HepG2 (cell line): ENCODE results near the gene GYPC. TPM values are rescaled to one million over a fixed set of nuclear protein-coding genes. Genes with fewer than 3 reads are reported as not detected.

ENCODE experiments used
- ATAC-seq: fragments of 200-7000 bp; cut with Tn5 transposase; 3 replicates; pipeline ENCODE4 v1.9.1; 2020; ENCODE audit warnings: mild to moderate bottlenecking, moderate library complexity
- BruUV-seq: library from RNA; stranded (reverse); fragments of 400-500 nt; replicated peaks from 2 replicates; lab custom pipeline; 2021; lab: Mats Ljungman, UMichigan
- CTCF ChIA-PET: fragments of 300-600 bp; formaldehyde crosslinking; extraction: SDS; loops from one replicate; lab custom pipeline; 2021; ENCODE audit warnings: low total read pairs, inconsistent platforms, low intra/inter-chr PET ratio; lab: Yijun Ruan, JAX
- POLR2A ChIA-PET: fragments of 350-600 bp; sonication (Branson Sonifier 250); formaldehyde crosslinking; loops from one replicate; lab custom pipeline; 2020; ENCODE audit warnings: antibody characterized with exemption, inconsistent platforms; lab: Yijun Ruan, JAX
- DNase-seq: peaks from one replicate; pipeline ENCODE4 v3.0.0-alpha.2; 2015; ENCODE audit warnings: low spot score
- FAIRE-seq: peaks from 3 replicates; lab custom pipeline; 2011; peaks lifted over from hg19 to GRCh38; lab: Jason Lieb, UNC
- H2AFZ ChIP-seq: one replicate; pipeline ENCODE4 v1.6.1; 2011; ENCODE audit warnings: low read length, inconsistent platforms
- H3K27ac ChIP-seq: fragments of 300-600 bp; 3 replicates; pipeline ENCODE4 v1.8.0; 2011; ENCODE audit warnings: mixed run types, mild to moderate bottlenecking, mixed read lengths, low read length, inconsistent platforms; ENCODE audit not compliant: insufficient read depth; ENCODE audit errors: extremely low read length
- H3K27me3 ChIP-seq, 2 experiments: fragments of 200-600 bp in 1 of 2; 2 replicates in 1 of 2; 3 replicates in 1 of 2; pipeline versions ENCODE4 v1.6.0 to v1.8.0; 2011; ENCODE audit warnings: low read length in 2 of 2, mild to moderate bottlenecking in 2 of 2, moderate library complexity in 2 of 2, inconsistent platforms in 1 of 2; ENCODE audit not compliant: insufficient read depth in 2 of 2, control insufficient read depth in 1 of 2
- H3K36me3 ChIP-seq, 2 experiments: fragments of 200-600 bp in 1 of 2; replicated peaks in 1 of 2; 2 replicates in 1 of 2; 3 replicates in 1 of 2; pipeline versions ENCODE4 v1.5.1 to v1.8.0; 2011; ENCODE audit warnings: low read length in 2 of 2, inconsistent platforms in 1 of 2; ENCODE audit not compliant: insufficient read depth in 2 of 2, control insufficient read depth in 1 of 2
- H3K4me1 ChIP-seq: 2 replicates; pipeline ENCODE4 v1.5.1; 2012; ENCODE audit warnings: low read length, inconsistent platforms; ENCODE audit not compliant: insufficient read depth
- H3K4me2 ChIP-seq: 2 replicates; pipeline ENCODE4 v1.6.0; 2011; ENCODE audit warnings: low read depth, low read length, inconsistent platforms
- H3K4me3 ChIP-seq, 3 experiments: fragments of 200-600 bp in 1 of 3; sonication (generic), shearing (Covaris generic) in 1 of 3; replicated peaks in 1 of 3; 2 replicates each; pipeline ENCODE4 v1.5.1; 2011 to 2016; ENCODE audit warnings: low read length in 3 of 3, inconsistent platforms in 2 of 3, low read depth in 2 of 3, mild to moderate bottlenecking in 2 of 3, control low read depth in 1 of 3, mixed read lengths in 1 of 3; ENCODE audit not compliant: insufficient read depth in 1 of 3
- H3K79me2 ChIP-seq: one replicate; pipeline ENCODE4 v1.6.1; 2011; ENCODE audit warnings: low read length, inconsistent platforms; ENCODE audit not compliant: insufficient read depth
- H3K9ac ChIP-seq: 2 replicates; pipeline ENCODE4 v1.6.0; 2011; ENCODE audit warnings: mild to moderate bottlenecking, low read depth, low read length, inconsistent platforms; ENCODE audit not compliant: insufficient read depth
- H3K9me3 ChIP-seq: 2 replicates; pipeline ENCODE4 v1.5.1; 2012; ENCODE audit warnings: mild to moderate bottlenecking, low read length
- H4K20me1 ChIP-seq: 2 replicates; pipeline ENCODE4 v1.6.0; 2011; ENCODE audit warnings: inconsistent platforms, mild to moderate bottlenecking, low read length, moderate library complexity; ENCODE audit not compliant: insufficient read depth
- ERF ChIP-seq: IDR thresholded peaks from 2 replicates; pipeline ENCODE4 v1.6.1; 2018; ENCODE audit warnings: missing biosample characterization, missing genetic modification reagents
- KAT2B ChIP-seq: fragments of 150-350 bp; IDR thresholded peaks from 2 replicates; pipeline ENCODE4 v1.6.1; 2014; ENCODE audit warnings: low read depth, low read length, borderline replicate concordance
- KLF6 ChIP-seq: IDR thresholded peaks from 2 replicates; pipeline ENCODE4 v1.8.0; 2016; ENCODE audit warnings: missing biosample characterization, missing genetic modification reagents
- MEF2D ChIP-seq: sonication (generic); formaldehyde crosslinking; IDR thresholded peaks from 2 replicates; pipeline ENCODE4 v1.5.1; 2020; ENCODE audit warnings: mild to moderate bottlenecking, missing genetic modification reagents
- TSC22D2 ChIP-seq: sonication (generic); formaldehyde crosslinking; IDR thresholded peaks from 2 replicates; pipeline ENCODE4 v1.5.1; 2020; ENCODE audit warnings: missing genetic modification reagents, mild to moderate bottlenecking, borderline replicate concordance
- ZNF280D ChIP-seq: sonication (generic); formaldehyde crosslinking; IDR thresholded peaks from 2 replicates; pipeline ENCODE4 v1.5.1; 2020; ENCODE audit warnings: mild to moderate bottlenecking, missing genetic modification reagents
- ZNF354B ChIP-seq: sonication (generic); formaldehyde crosslinking; IDR thresholded peaks from 2 replicates; pipeline ENCODE4 v1.8.0; 2022; ENCODE audit warnings: mild to moderate bottlenecking, missing genetic modification reagents
- ZNF407 ChIP-seq: sonication (generic); formaldehyde crosslinking; IDR thresholded peaks from one replicate; pipeline ENCODE4 v1.5.1; 2020; ENCODE audit warnings: mild to moderate bottlenecking, missing genetic modification reagents; ENCODE audit errors: not compliant biosample characterization
- ZNF547 ChIP-seq: sonication (generic); formaldehyde crosslinking; IDR thresholded peaks from 2 replicates; pipeline ENCODE4 v1.5.1; 2020; ENCODE audit warnings: mild to moderate bottlenecking, missing genetic modification reagents
- ZNF552 ChIP-seq: sonication (generic); formaldehyde crosslinking; IDR thresholded peaks from 2 replicates; pipeline ENCODE4 v1.9.0; 2022; ENCODE audit warnings: missing genetic modification reagents, mild to moderate bottlenecking, borderline replicate concordance
- ZNF790 ChIP-seq: sonication (generic); formaldehyde crosslinking; IDR thresholded peaks from 2 replicates; pipeline ENCODE4 v1.8.0; 2022; ENCODE audit warnings: missing genetic modification reagents, mild to moderate bottlenecking, borderline replicate concordance
- ZNF816 ChIP-seq: sonication (generic); formaldehyde crosslinking; IDR thresholded peaks from 2 replicates; pipeline ENCODE4 v1.8.0; 2022; ENCODE audit warnings: missing genetic modification reagents, mild to moderate bottlenecking, borderline replicate concordance
- WGBS: methylation state at CpG from one replicate; pipeline ENCODE4 v1.1.6; 2017; ENCODE audit warnings: low lambda C conversion rate; 5-methylcytosine and 5-hydroxymethylcytosine counted together
- in situ Hi-C: cut with HindIII; loops from 2 replicates; pipeline ENCODE4 v1.10.0; 2017; ENCODE audit warnings: low pct_unique_long_range_greater_than_20kb; ENCODE audit not compliant: extremely low pct_ligation_motif_present
- intact Hi-C: fragments of 100-400 bp; cut with micrococcal nuclease; formaldehyde crosslinking; loops from one replicate; pipeline ENCODE4 v1.10.0; 2022; ENCODE audit not compliant: unreplicated experiment
- polyA plus RNA-seq, 8 experiments: library from polyadenylated mRNA; depleted of rRNA in 3 of 8; stranded (reverse) in 7 of 8; unstranded in 1 of 8; fragments of >200 nt; fragmentation: Illumina TruSeq in 4 of 8; extraction: Trizol in 4 of 8; gene quantifications; 2 replicates each; pipeline versions ENCODE4 v1.2.1 to v1.2.3, GENCODE V29; 2011 to 2016; ENCODE audit warnings: low read depth in 4 of 8, missing spikeins in 1 of 8, mixed read lengths in 1 of 8; ENCODE audit not compliant: insufficient read depth in 1 of 8
- total RNA-seq, 5 experiments: library from RNA; depleted of rRNA; stranded (reverse); fragments of >200 nt; fragmentation: Illumina TruSeq; extraction: Trizol; gene quantifications; 2 replicates each; pipeline ENCODE4 v1.2.3, GENCODE V29; 2016; ENCODE audit warnings: low read depth in 1 of 5

Gene GYPC
- total and polyA plus RNA-seq, 2 of the 13 experiments (the other 11 are each of a cell fraction or from before 2014, with no cell fraction given): not detected

GRCh38 chr2:126714191-126714965 lies 58.4 kb downstream of the GYPC start:
- BruUV-seq: no TSS peak
- POLR2A ChIA-PET: no interaction called here
- H3K4me1 ChIP-seq: no peaks in the 10 kb centered on the region

More at GRCh38 chr2:126714191-126714965, 58.4 kb downstream of the GYPC start:
- Histone ChIP-seq H3K4me3 (no peak overlapping the region), H3K27ac (no peak overlapping the region), H3K9ac (no peak overlapping the region), H3K27me3 (peaks cover 0 to 11% of the 10 kb centered on the region in 2 experiments; a peak in 1 of 5 replicates), H4K20me1 (no peaks in the 10 kb centered on the region), H2AFZ (no peak overlapping the region), H3K79me2 (no peaks in the 10 kb centered on the region), H3K36me3 (no peaks in the 10 kb centered on the region), H3K9me3 (no peaks in the 10 kb centered on the region), H3K4me2 (no peak overlapping the region)
- 2% methylated on average over 6 of the region's 6 CpGs for WGBS
- ATAC-seq: no peak
- FAIRE-seq: no peak
- no peak for TF ChIP-seq KAT2B
- TF ChIP-seq ZNF816: no peak
- no peak for TF ChIP-seq ZNF552 (CRISPR knock-in tag)
- no peak for TF ChIP-seq ERF
- TF ChIP-seq ZNF280D (CRISPR knock-in tag): no peak
- no peak for TF ChIP-seq KLF6
- no peak for TF ChIP-seq ZNF407 (CRISPR knock-in tag)
- TF ChIP-seq ZNF354B: no peak
- no peak for TF ChIP-seq TSC22D2
- TF ChIP-seq ZNF547 (CRISPR knock-in tag): no peak
- no peak for TF ChIP-seq ZNF790 (CRISPR knock-in tag)
- TF ChIP-seq MEF2D (CRISPR knock-in tag): no peak
- in situ Hi-C loops: no loop called here
- CTCF ChIA-PET: no interaction called here
- DNase-seq: no peak
- intact Hi-C loops: no loop called here
